HG03442 (cell line): ENCODE results near the gene OR6P1.

Experiments
- ATAC-seq: cut with Tn5 transposase; IDR thresholded peaks from one replicate; pipeline ENCODE4 v1.9.1; 2021; ENCODE audit warnings: mild to moderate bottlenecking, moderate library complexity; ENCODE audit not compliant: unreplicated experiment

Gene OR6P1

DNA sequence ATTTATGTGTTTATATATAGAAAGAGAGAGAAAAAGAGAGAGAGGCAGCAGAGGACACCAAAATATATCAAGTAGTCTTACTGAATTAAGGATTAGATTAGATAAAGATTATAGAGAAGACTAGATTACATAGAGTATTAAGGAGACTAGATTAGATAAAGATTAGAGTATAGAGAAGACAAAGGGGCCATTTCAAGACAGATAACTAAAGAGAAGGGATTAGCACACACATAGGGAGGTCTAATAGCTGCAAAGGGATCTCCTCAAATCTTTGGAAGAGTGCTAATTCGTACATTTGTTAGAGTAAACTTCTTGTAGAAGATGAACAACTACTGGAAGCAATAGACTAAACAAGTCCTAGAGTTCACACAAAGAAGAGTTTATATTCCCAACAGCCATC is 50.4 kb downstream of the OR6P1 start:
- ATAC-seq, result no peak

DNA sequence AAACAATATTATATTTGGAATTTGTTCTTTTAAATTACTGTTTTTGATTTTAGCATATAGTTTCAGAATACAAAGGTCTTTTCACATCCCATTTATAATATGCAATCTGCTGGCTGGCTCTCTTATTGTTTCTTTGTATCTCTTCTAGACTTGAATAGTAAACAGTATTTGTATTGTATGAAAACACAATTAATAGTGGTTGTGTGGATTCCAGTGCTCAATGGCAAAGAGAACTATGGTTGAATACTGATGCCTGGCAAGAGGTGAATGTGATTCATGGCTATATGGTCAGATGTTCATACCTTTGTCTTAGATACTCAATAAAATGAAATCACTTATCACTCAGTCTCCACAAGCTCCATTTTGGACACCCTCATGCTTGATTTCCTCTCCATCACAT is 53.4 kb downstream of the OR6P1 start:
- no peak for ATAC-seq
